Astrocyte (in vitro differentiated cells and primary cell): Measurements from ENCODE around the gene CELA3B. TPM values are rescaled to one million over a fixed set of nuclear protein-coding genes. Genes with fewer than 3 reads are reported as not detected.

Experiments
- DNase-seq: peaks from one replicate; pipeline ENCODE4 v3.0.0-alpha.2; 2010; ENCODE audit warnings: low read depth
- FAIRE-seq: peaks from 2 replicates; lab custom pipeline; 2011; peaks lifted over from hg19 to GRCh38; lab: Jason Lieb, UNC
- H2AFZ ChIP-seq: 2 replicates; pipeline ENCODE4 v1.6.0; 2012; ENCODE audit warnings: low read depth, low read length, inconsistent platforms
- H3K27ac ChIP-seq: 2 replicates; pipeline ENCODE4 v1.5.1; 2011; ENCODE audit warnings: low read depth, low read length, inconsistent platforms
- H3K27me3 ChIP-seq: 2 replicates; pipeline ENCODE4 v1.6.0; 2011; ENCODE audit warnings: low read length, inconsistent platforms; ENCODE audit not compliant: insufficient read depth
- H3K36me3 ChIP-seq: 2 replicates; pipeline ENCODE4 v1.5.1; 2011; ENCODE audit warnings: low read length, inconsistent platforms; ENCODE audit not compliant: insufficient read depth
- H3K4me1 ChIP-seq: 2 replicates; pipeline ENCODE4 v1.5.1; 2011; ENCODE audit warnings: low read length, inconsistent platforms; ENCODE audit not compliant: insufficient read depth
- H3K4me2 ChIP-seq: 2 replicates; pipeline ENCODE4 v1.6.0; 2012; ENCODE audit warnings: low read length, inconsistent platforms
- H3K4me3 ChIP-seq: 2 replicates; pipeline ENCODE4 v1.5.1; 2011; ENCODE audit warnings: low read depth, mild to moderate bottlenecking, low read length, inconsistent platforms; ENCODE audit not compliant: insufficient read depth
- H3K79me2 ChIP-seq: 2 replicates; pipeline ENCODE4 v1.6.0; 2012; ENCODE audit warnings: mild to moderate bottlenecking, low read length, inconsistent platforms; ENCODE audit not compliant: insufficient read depth
- H3K9ac ChIP-seq: 2 replicates; pipeline ENCODE4 v1.6.0; 2012; ENCODE audit warnings: mild to moderate bottlenecking, low read length, inconsistent platforms
- H3K9me3 ChIP-seq: 2 replicates; pipeline ENCODE4 v1.5.1; 2012; ENCODE audit warnings: low read depth, mild to moderate bottlenecking, low read length, inconsistent platforms; ENCODE audit not compliant: insufficient read depth
- H4K20me1 ChIP-seq: 2 replicates; pipeline ENCODE4 v1.6.0; 2012; ENCODE audit warnings: low read length, inconsistent platforms; ENCODE audit not compliant: insufficient read depth
- H3K27ac Mint-ChIP-seq: one replicate; pipeline ENCODE4 v1.8.0; 2021; ENCODE audit warnings: mild to moderate bottlenecking, mixed read lengths; ENCODE audit not compliant: unreplicated experiment
- H3K27me3 Mint-ChIP-seq: one replicate; pipeline ENCODE4 v1.8.0; 2021; ENCODE audit warnings: low read depth, mixed read lengths; ENCODE audit not compliant: unreplicated experiment
- H3K36me3 Mint-ChIP-seq: one replicate; pipeline ENCODE4 v1.8.0; 2021; ENCODE audit warnings: low read depth, mixed read lengths; ENCODE audit not compliant: unreplicated experiment
- H3K4me1 Mint-ChIP-seq: one replicate; pipeline ENCODE4 v1.8.0; 2021; ENCODE audit warnings: low read depth, mixed read lengths; ENCODE audit not compliant: unreplicated experiment
- H3K4me3 Mint-ChIP-seq: one replicate; pipeline ENCODE4 v1.8.0; 2021; ENCODE audit warnings: mild to moderate bottlenecking, moderate library complexity, mixed read lengths; ENCODE audit not compliant: unreplicated experiment
- H3K9me3 Mint-ChIP-seq: one replicate; pipeline ENCODE4 v1.8.0; 2021; ENCODE audit warnings: mild to moderate bottlenecking, mixed read lengths; ENCODE audit not compliant: unreplicated experiment
- CTCF ChIP-seq: IDR thresholded peaks from 2 replicates; pipeline ENCODE4 v1.5.1; 2011; ENCODE audit warnings: low read depth, mild to moderate bottlenecking, inconsistent platforms, low read length, moderate library complexity; ENCODE audit not compliant: insufficient read depth
- EZH2 ChIP-seq: IDR thresholded peaks from 2 replicates; pipeline ENCODE4 v1.6.1; 2012; ENCODE audit warnings: mild to moderate bottlenecking, low read length, inconsistent platforms; ENCODE audit not compliant: insufficient read depth
- total RNA-seq: library from RNA; stranded (reverse); gene quantifications from 2 replicates; pipeline ENCODE4 v1.2.1, GENCODE V29; 2021

CELA3B gene
- total RNA-seq, 1 donor from 2014 or later: not detected

GRCh38 chr1:21932127-21932526, 44.7 kb upstream of the CELA3B start:
- Histone ChIP-seq H3K9ac (peak overlapping the region; percentile 73), H3K4me2 (peak overlapping the region; percentile 73), H3K27me3 (no peaks in the 10 kb centered on the region), H2AFZ (no peak overlapping the region), H3K36me3 (peaks cover 4% of the 10 kb centered on the region), H3K4me1 (peaks cover 59% of the 10 kb centered on the region), H3K79me2 (peaks cover 94% of the 10 kb centered on the region), H4K20me1 (peaks cover 44% of the 10 kb centered on the region), H3K4me3 (no peak overlapping the region), H3K9me3 (no peaks in the 10 kb centered on the region), H3K27ac (peak overlapping the region; percentile 85)
- TF ChIP-seq CTCF: no peak
- no peak for TF ChIP-seq EZH2
- DNase-seq: peak; percentile 86
- peak overlapping the region; percentile 94 for H3K27ac Mint-ChIP-seq
- H3K4me3 Mint-ChIP-seq: peak overlapping the region; percentile 36
- no peaks in the 10 kb centered on the region for H3K9me3 Mint-ChIP-seq
- FAIRE-seq: peak; percentile 67
- H3K36me3 Mint-ChIP-seq: peaks cover 10% of the 10 kb centered on the region
- H3K27me3 Mint-ChIP-seq: no peaks in the 10 kb centered on the region
- H3K4me1 Mint-ChIP-seq: peaks cover 49% of the 10 kb centered on the region

GRCh38 chr1:21933397-21934248, 43.2 kb upstream of the CELA3B start:
- Histone ChIP-seq H3K27ac (peak overlapping the region; percentile 30), H4K20me1 (peaks cover 44% of the 10 kb centered on the region), H3K9me3 (no peaks in the 10 kb centered on the region), H3K4me3 (no peak overlapping the region), H3K9ac (peak overlapping the region; percentile 65), H3K4me1 (peaks cover 64% of the 10 kb centered on the region), H3K27me3 (no peaks in the 10 kb centered on the region), H3K4me2 (peak overlapping the region; percentile 77), H2AFZ (no peak overlapping the region), H3K79me2 (peaks cover 80% of the 10 kb centered on the region), H3K36me3 (peaks cover 4% of the 10 kb centered on the region)
- Mint-ChIP-seq H3K27me3 (no peaks in the 10 kb centered on the region), H3K36me3 (peaks cover 10% of the 10 kb centered on the region), H3K27ac (peak overlapping the region; percentile 89), H3K9me3 (no peaks in the 10 kb centered on the region), H3K4me3 (peak overlapping the region; percentile 63), H3K4me1 (peaks cover 58% of the 10 kb centered on the region)
- peak; percentile 39 for DNase-seq
- no peak for FAIRE-seq
- TF ChIP-seq CTCF: no peak
- no peak for TF ChIP-seq EZH2

- Mint-ChIP-seq H3K36me3 (peaks cover 3% of the 10 kb centered on the region), H3K27me3 (no peaks in the 10 kb centered on the region), H3K4me3 (peak overlapping the region; percentile 91), H3K27ac (peak overlapping the region; percentile 71), H3K4me1 (peaks cover 61% of the 10 kb centered on the region), H3K9me3 (no peaks in the 10 kb centered on the region)
- no peaks in the 10 kb centered on the region for H3K27me3 ChIP-seq
- H3K27ac ChIP-seq: peak overlapping the region; percentile 76
- H3K79me2 ChIP-seq: peaks cover 64% of the 10 kb centered on the region
- DNase-seq (peak; percentile 70), FAIRE-seq (no peak)
- no peaks in the 10 kb centered on the region for H3K36me3 ChIP-seq
- TF ChIP-seq CTCF: no peak
- TF ChIP-seq EZH2: no peak
- peaks cover 75% of the 10 kb centered on the region for H3K4me1 ChIP-seq
- no peak overlapping the region for H2AFZ ChIP-seq
- H3K4me3 ChIP-seq: peak overlapping the region; percentile 37
- H3K9me3 ChIP-seq: no peaks in the 10 kb centered on the region
- H4K20me1 ChIP-seq: peaks cover 36% of the 10 kb centered on the region
- peak overlapping the region; percentile 94 for H3K9ac ChIP-seq
- peak overlapping the region; percentile 94 for H3K4me2 ChIP-seq
These were observed 41.4 kb upstream of the CELA3B start for GRCh38 chr1:21935393-21935804.
